Stimulated activated CD4-positive, alpha-beta T cell treated with anti-CD3 and anti-CD28 coated beads, Interleukin-2, amount 100 ng/mL, for 4 hours (primary cell): ENCODE measurements around the gene ZNF654.
"Not testable (repeated sequence)": the region's sequence is repeated elsewhere in the genome, so short reads cannot be mapped to it uniquely, and the experiment has no call there.

ENCODE experiments used
- DNase-seq: peaks from one replicate; pipeline ENCODE4 v3.0.0-alpha.2; 2020; ENCODE audit warnings: low read depth

ZNF654 gene

GRCh38 chr3:88058581-88059379 lies at the start of gene ZNF654, which contains the start of gene CGGBP1:
Gene ZNF654, plus strand, starts transcription at chr3:88059255. Its CDS starts 65 bp downstream, at chr3:88059320.
Gene CGGBP1, minus strand, starts transcription at chr3:88059005. Its CDS starts 3,029 bp downstream, at chr3:88055976.
- DNase-seq, result peak; percentile 99

GRCh38 chr3:88010810-88011209 lies 48.2 kb upstream of the ZNF654 start:
- DNase-seq, result no peak

DNA sequence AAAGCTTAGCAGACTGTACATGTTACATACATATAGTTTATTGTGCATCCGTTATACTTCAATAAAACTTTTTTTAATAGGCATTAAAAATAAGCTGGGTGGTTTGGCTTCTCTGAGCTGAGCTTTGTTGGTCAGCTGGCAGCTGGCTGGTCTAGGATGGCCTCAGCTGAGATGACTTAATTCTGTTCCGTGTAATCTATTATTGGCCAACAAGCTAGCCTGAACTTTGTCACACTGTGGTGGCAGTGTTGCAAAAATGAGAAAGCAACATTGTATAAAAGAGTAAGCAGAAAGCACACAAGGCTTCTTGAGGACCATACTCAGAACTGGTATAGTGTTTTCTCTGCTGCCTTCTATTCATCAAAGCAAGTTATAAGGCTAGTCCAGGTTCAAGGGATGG lies 45.5 kb upstream of the ZNF654 start:
- no peak for DNase-seq

DNA sequence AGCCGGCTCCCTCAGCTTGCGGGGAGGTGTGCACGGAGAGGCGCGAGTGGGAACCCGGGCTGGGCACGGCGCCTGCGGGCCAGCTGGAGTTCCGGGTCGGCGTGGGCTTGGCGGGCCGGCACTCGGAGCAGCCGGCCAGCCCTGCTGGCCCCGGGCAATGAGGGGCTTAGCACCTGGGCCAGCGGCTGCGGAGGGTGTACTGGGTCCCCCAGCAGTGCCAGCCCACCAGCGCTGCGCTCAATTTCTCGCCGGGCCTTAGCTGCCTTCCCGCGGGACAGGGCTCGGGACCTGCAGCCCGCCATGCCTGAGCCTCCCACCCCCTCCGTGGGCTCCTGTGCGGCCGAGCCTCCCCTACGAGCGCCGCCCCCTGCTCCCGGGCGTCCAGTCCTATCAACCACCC lies 43.4 kb upstream of the ZNF654 start:
- DNase-seq, result not testable (repeated sequence)

GRCh38 chr3:88019024-88019423 lies 40.0 kb upstream of the ZNF654 start:
- no peak for DNase-seq

- no peak for DNase-seq
Observed at GRCh38 chr3:88025001-88025552, 34.0 kb upstream of the ZNF654 start.

DNA sequence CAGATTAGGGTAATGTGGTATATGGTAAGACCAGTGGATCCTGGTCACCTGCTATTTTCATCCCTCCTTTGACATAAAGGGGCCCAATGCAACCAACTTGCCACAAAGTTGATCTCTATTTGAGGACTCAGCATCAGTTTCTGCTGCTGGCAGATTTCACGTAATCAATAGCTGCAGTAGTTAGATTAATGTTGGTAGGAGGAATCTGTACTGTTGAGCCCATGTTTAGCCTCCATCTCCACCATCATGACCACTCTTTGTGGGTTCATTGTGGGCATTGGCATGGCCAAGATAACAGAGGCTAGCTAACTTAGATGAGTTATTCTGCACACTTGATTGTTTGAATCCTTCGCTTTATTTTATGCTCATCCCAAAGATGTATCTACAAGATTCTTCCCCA lies 30.2 kb upstream of the ZNF654 start:
- DNase-seq, result no peak

GRCh38 chr3:88030210-88030609 lies 28.8 kb upstream of the ZNF654 start:
- no peak for DNase-seq

DNA sequence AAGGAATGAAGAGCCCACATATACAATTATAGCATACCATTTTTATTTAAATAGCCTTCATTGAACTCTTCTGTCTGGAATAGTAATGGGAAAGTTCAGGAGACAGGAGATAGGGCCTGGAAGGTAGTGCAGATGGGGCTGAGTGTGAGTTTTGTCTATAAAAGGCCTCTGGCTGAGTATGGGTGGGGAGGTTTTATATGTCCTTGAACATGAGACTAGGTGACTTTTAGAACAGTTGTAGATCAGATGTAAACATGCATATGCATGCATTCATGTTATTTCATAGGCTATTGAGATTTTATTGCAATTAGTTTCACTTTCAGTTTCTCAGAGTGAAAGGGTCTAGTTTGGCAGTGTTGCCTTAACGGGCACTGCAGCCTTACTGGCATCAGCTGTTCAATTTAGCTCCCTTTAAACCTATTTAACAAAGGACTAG lies 27.4 kb upstream of the ZNF654 start:
- DNase-seq, result peak; percentile 9

- no peak for DNase-seq
Observed at GRCh38 chr3:88032245-88032644, 26.8 kb upstream of the ZNF654 start.

DNA sequence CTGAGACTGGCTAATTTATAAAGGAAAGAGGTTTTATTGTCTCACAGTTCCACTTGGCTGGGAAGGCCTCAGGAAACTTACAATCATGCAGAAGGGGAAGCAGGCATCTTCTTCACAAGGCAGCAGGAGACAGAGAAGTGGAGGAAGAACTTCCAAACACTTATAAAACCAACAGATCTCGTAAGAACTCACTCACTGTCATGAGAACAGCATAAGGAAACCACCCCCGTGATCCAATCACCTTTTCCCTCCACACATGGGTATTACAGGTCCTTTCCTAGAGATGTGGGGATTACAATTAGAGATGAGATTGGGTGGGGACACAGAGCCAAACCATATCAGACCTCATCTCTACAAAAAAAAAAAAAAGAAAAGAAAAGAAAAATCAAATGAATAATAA lies 26.0 kb upstream of the ZNF654 start:
- DNase-seq, result no peak

DNA sequence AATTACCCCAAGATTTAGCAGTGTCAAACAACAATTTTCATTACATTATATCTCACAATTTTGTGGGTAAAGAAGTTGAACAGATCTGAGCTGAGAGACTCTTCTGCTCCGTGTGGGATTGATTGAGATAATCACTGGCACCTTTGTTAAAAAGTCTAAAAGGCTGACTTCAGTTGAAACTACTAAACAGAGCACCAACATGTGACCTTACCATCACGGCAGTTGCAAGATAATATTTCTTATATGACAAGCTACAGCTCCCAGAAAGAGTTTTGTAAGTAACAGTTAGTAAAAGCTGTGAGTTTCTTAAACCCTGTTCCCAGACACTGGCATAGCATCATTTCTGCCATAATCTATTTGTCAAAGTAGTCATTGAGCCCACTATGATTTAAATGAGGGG lies 25.2 kb upstream of the ZNF654 start:
- no peak for DNase-seq

DNA sequence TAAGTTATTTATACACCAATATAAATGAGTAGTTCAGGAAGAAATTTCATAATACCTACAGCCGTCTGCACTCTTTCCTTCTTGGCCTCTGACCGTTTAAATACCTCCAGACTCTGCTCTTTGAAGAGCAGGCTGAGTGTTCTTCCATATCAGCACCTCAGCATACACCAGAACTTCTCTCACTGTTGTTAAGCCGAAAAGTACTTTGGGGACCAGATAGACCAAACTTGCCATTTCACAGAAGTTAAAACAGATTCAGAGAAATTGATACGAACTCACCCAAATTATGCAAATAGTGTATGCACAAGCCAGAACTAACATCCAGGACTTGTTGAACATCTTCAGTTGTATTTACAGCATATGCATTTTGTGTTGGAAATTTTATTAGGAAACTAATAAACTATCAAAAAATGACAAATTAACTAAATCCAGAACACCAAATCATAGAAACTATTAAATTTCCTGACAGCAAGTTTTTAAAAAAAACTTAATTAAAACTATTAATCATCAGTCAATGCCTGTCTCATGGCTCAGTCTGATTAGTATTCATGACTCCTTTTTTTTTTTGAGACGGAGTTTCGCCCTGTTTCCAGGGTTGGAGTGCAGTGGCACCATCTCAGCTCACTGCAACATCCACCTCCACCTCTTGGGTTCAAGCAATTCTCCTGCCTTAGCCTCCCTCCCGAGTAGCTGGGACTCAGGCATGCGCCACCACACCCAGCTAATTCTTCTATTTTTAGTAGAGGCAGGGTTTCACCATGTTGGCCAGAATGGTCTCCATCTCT lies 24.4 kb upstream of the ZNF654 start:
- no peak for DNase-seq

DNA sequence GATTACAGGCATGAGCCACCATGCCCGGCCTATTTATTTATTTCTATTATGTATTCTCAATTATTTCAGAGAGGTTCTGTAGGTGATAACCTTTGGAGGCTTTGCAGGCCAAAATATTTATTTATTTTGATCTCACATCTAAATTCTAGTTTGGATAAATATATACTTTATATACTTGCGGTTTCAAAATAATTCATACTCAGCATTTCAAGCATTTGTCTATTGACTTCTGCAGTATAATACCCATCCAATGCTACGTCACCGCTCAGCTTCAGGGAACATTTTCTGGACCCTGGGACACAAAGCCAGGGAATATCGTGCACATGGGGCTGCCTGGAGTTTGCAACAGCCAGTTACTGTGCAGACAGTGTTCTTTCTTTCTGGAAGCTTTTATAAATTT lies 22.8 kb upstream of the ZNF654 start:
- no peak for DNase-seq

- no peak for DNase-seq
Observed at GRCh38 chr3:88038566-88038965, 20.5 kb upstream of the ZNF654 start.

DNA sequence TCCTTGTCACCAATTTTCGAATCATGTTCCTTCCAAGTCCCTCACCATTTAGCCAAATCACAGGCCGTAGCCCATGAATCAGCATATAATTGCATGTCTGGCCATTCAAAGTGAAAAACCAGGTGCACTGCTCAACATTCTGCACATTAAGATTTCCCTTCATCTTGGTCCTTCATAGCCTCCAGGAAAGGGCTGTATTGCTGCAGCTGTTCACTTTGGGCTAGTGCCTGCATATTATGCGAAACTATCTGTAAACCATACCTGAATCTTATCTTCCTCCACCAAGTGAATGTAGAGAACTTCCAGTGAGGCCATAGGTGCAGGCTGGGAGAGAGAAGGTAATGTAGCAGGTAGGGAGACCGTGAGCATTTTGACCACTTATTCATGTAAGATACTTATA lies 18.5 kb upstream of the ZNF654 start:
- no peak for DNase-seq

DNA sequence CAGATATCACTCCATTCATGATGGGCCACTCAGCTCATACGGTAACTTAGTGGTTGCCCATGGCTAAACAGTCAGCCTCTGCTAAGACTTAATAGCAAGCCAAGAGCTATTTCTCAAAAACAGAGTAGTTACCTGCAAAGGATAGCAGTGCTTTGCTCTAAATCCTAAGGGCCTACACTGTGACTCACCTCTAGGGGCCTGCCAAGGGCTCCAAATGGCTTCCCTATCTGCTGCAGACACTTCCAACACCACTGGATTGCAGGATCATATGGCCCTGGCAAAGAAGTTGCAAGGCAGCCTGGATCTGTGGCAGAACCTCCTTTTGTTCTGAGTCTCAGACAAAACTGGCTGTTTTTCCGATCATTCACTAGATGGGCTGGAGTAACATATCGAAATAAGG lies 18.1 kb upstream of the ZNF654 start:
- DNase-seq, result no peak

DNA sequence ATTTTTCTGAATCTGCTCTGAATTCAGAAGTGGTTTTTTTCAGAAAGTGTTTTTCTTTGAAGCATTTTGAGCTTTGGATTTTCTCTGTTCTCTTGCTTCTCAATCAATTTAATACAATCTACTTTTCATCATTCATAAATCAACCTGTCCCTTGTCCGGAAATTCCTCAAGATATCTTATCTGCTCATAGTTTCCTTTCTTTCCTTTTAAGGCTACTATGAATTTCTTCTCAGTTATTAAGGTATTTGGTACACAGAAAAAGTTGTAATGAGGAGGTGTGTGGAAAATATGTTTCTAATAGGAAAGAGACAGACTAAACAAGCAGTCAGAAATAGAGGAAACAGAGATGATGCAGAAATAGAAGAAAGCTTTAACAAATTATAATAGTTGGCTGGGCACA lies 14.6 kb upstream of the ZNF654 start:
- DNase-seq, result no peak

GRCh38 chr3:88046766-88047165 lies 12.3 kb upstream of the ZNF654 start:
- no peak for DNase-seq

DNA sequence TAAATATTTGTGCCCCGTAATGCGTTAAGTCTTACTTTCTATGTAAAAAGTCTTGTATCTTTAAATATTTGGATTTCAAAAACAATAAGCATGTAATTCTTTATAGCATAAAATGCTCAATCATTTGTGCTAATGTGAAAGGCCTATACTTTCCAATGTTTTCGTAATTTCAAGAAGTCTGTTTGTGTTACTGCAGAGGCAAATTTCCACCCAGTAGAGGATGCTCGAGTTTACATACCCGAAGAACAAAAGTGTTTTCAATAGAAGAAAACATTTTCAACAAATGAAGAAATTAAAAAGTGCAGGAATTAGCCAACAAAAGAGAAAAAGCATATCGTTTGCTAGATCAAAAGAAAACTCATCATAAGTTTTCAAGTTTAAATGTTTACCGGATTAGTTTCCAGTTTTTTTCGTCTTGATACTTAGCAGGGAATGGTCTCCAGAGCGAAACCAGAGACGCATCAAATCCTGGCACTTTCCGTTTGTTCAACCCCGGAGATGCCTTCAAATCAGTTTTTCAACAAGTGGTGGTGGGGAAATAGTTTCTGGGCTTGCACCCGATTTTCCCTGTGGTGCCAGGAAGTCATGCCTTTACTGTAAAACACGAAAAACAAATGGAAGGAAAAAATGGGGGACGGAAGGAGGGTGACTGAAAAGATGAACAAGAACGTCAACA lies 1.3 kb upstream of the ZNF654 start:
- no peak for DNase-seq

GRCh38 chr3:88058306-88058580 lies 812 bp upstream of the ZNF654 start:
- DNase-seq, result no peak

GRCh38 chr3:88059380-88060170 lies 520 bp downstream of the ZNF654 start:
- no peak for DNase-seq
